Fibroblast of lung (primary cell): ENCODE measurements around the gene GLO1.

Source experiments
- EZH2 ChIP-seq: IDR thresholded peaks from 2 replicates; pipeline ENCODE4 v1.5.1; 2012; ENCODE audit warnings: low read length, control low read depth, mild to moderate bottlenecking; ENCODE audit errors: missing control alignments
- TF ChIP-seq, protein P1 (sequence below), 2 donors: IDR thresholded peaks in 1 of 2; conservative IDR thresholded peaks in 1 of 2; 1 replicate in 1 of 2; 2 replicates in 1 of 2; pipeline ENCODE4 v1.5.1; 2011 to 2012; ENCODE audit warnings: low read length in 2 of 2, control low read depth in 1 of 2, inconsistent platforms in 1 of 2, low read depth in 1 of 2, mild to moderate bottlenecking in 1 of 2

GRCh38 chr6:38646166-38646878 is 56.6 kb downstream of the GLO1 start:
- TF ChIP-seq, protein P1, sequence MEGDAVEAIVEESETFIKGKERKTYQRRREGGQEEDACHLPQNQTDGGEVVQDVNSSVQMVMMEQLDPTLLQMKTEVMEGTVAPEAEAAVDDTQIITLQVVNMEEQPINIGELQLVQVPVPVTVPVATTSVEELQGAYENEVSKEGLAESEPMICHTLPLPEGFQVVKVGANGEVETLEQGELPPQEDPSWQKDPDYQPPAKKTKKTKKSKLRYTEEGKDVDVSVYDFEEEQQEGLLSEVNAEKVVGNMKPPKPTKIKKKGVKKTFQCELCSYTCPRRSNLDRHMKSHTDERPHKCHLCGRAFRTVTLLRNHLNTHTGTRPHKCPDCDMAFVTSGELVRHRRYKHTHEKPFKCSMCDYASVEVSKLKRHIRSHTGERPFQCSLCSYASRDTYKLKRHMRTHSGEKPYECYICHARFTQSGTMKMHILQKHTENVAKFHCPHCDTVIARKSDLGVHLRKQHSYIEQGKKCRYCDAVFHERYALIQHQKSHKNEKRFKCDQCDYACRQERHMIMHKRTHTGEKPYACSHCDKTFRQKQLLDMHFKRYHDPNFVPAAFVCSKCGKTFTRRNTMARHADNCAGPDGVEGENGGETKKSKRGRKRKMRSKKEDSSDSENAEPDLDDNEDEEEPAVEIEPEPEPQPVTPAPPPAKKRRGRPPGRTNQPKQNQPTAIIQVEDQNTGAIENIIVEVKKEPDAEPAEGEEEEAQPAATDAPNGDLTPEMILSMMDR (conservative IDR thresholded peaks at IDR 0.05 in 1 of 2, IDR thresholded peaks at IDR 0.05 in 1 of 2; ENCODE audit: low read depth in 1 of 2, low read length in 2 of 2) = no peak
- TF ChIP-seq EZH2 = no peak
